ENCODE results near the gene MICAL2. TPM values are rescaled to one million over a fixed set of nuclear protein-coding genes. Genes with fewer than 3 reads are reported as not detected.

MICAL2 gene
- total and polyA plus RNA-seq, 10 of the 15 experiments (the other 5 are each of a cell fraction or from before 2014, with no cell fraction given), result 0.90 to 5.6 (median 2.4) TPM

DNA sequence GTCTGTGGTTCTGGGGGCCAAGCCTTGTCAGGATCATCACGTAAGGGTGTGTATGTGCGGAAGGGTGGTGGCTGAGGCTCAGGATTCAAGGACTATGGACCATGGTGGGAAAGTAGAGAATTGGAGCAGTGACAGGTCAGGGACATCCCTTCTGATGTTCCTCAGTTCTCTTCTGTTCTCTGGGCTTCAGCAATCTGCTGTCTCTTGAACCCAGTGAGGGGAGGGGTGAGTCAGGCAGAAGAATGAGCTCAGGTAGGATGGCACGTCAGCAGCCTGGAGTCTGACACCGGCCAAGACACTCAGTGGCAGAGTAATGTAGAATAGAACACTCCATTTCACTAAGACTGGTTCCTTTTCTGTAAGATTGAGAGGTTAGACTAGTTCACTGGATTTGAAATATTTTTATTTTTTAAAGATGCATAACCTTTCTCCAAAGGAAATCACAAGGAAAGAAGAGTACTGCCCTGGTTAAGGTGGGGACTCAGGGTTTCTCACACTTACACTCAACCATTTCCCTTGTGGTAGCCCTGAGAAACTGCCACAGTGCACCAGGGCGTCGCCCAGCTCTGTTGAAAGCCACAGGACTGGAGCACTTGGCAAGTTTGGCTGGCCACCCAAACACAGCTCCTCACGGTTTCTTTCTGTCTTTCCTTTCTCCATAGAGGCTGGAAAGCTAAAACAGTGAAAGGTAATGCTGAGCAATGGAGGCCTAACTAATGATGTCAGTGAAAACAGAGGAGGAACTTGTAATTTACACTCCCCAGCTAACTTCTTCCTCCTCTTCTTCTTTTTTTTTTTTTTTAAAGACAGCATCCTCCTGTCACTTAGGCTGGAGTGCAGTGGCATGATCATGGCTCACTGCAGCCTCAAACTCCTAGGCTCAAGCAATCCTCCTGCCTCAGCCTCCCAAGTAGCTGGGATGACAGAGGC lies 23.1 kb upstream of the MICAL2 start:
- intact Hi-C loops (cut with micrococcal nuclease; ENCODE audit: unreplicated experiment), result no loop called here
- peak; percentile 85 for ATAC-seq
- H3K27ac ChIP-seq (ENCODE audit: control insufficient read depth, insufficient read depth), result no peak overlapping the region

More for the DNA sequence above, 23.1 kb upstream of the MICAL2 start:
- Histone ChIP-seq H3K79me2 (ENCODE audit: control insufficient read depth, insufficient read depth, low read length) (no peaks in the 10 kb centered on the region), H3K9ac (ENCODE audit: control insufficient read depth, insufficient read depth, low read length) (no peak overlapping the region), H2AFZ (ENCODE audit: control insufficient read depth, low read depth, low read length) (no peak overlapping the region), H3K36me3 (ENCODE audit: control insufficient read depth in 2 of 2, insufficient read depth in 2 of 2, low read length in 1 of 2) (no peaks in the 10 kb centered on the region), H4K20me1 (ENCODE audit: control insufficient read depth, insufficient read depth) (no peaks in the 10 kb centered on the region), H3K4me2 (ENCODE audit: control insufficient read depth, insufficient read depth) (no peak overlapping the region), H3K9me3 (replicated peaks; ENCODE audit: control insufficient read depth, insufficient read depth, low read length) (no peaks in the 10 kb centered on the region), H3K4me1 (ENCODE audit: control insufficient read depth, insufficient read depth, low read length) (no peaks in the 10 kb centered on the region), H3K27me3 (replicated peaks in 1 of 2; ENCODE audit: control insufficient read depth in 2 of 2, insufficient read depth in 2 of 2, low read length in 1 of 2) (no peaks in the 10 kb centered on the region), H3K4me3 (no peak overlapping the region)
- BruUV-seq (replicated peaks), result no TSS peak
- TF ChIP-seq LARP7 (IDR thresholded peaks at IDR 0.05) (no peak), PAX5 (IDR thresholded peaks at IDR 0.05; ENCODE audit: borderline replicate concordance, low read depth, low read length) (no peak), MTA3 (IDR thresholded peaks at IDR 0.05; ENCODE audit: borderline replicate concordance, low read length) (no peak), HDGF (IDR thresholded peaks at IDR 0.05) (no peak), BMI1 (IDR thresholded peaks at IDR 0.05; ENCODE audit: borderline replicate concordance) (no peak), CBFB (IDR thresholded peaks at IDR 0.05; ENCODE audit: low read depth) (no peak), CREB1 (IDR thresholded peaks at IDR 0.05; ENCODE audit: low read depth) (no peak)
- TF ChIP-seq, protein P1, sequence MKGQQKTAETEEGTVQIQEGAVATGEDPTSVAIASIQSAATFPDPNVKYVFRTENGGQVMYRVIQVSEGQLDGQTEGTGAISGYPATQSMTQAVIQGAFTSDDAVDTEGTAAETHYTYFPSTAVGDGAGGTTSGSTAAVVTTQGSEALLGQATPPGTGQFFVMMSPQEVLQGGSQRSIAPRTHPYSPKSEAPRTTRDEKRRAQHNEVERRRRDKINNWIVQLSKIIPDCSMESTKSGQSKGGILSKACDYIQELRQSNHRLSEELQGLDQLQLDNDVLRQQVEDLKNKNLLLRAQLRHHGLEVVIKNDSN (IDR thresholded peaks at IDR 0.05; ENCODE audit: borderline replicate concordance, extremely low read length, insufficient read depth, low read depth, low read length), result no peak
- TF ChIP-seq, protein P2, sequence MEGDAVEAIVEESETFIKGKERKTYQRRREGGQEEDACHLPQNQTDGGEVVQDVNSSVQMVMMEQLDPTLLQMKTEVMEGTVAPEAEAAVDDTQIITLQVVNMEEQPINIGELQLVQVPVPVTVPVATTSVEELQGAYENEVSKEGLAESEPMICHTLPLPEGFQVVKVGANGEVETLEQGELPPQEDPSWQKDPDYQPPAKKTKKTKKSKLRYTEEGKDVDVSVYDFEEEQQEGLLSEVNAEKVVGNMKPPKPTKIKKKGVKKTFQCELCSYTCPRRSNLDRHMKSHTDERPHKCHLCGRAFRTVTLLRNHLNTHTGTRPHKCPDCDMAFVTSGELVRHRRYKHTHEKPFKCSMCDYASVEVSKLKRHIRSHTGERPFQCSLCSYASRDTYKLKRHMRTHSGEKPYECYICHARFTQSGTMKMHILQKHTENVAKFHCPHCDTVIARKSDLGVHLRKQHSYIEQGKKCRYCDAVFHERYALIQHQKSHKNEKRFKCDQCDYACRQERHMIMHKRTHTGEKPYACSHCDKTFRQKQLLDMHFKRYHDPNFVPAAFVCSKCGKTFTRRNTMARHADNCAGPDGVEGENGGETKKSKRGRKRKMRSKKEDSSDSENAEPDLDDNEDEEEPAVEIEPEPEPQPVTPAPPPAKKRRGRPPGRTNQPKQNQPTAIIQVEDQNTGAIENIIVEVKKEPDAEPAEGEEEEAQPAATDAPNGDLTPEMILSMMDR (IDR thresholded peaks at IDR 0.05 in 2 of 3, conservative IDR thresholded peaks at IDR 0.05 in 1 of 3; ENCODE audit: control insufficient read depth in 2 of 3, extremely low read depth in 1 of 3, insufficient read depth in 1 of 3, low read depth in 3 of 3, low read length in 3 of 3), result 0 out of 6 replicates have a peak, but pooled peaks of 1 of the 3 experiments have one; percentile 4
- CTCF ChIA-PET, result interaction anchor here (0.6 to 2.2 kb wide), 8 partner anchors 33 to 1318 kb away, joined by 3 to 9 read pairs (median 4); no protein-coding TSS in a partner anchor
- POLR2A ChIA-PET, result interaction anchor here (0.7 kb wide), 1 partner anchor 132 kb away, joined by 3 read pairs; no protein-coding TSS in a partner anchor
- no peak for FAIRE-seq
- RAD21 ChIA-PET (ENCODE audit: unreplicated experiment), result interaction anchor here (1.2 kb wide), 1 partner anchor 194 kb away, joined by 3 read pairs; no protein-coding TSS in a partner anchor
- in situ Hi-C loops (cut with MboI), result no loop called here
- DNase-seq (ENCODE audit: low read depth, low spot score), result no peak
- WGBS (ENCODE audit: insufficient coverage, insufficient replicate concordance, low lambda C conversion rate, missing lambda C conversion rate), result 28% methylated on average over 7 of the region's 7 CpGs
- SMC1A ChIA-PET (ENCODE audit: uncharacterized antibody, unreplicated experiment), result interaction anchor here (0.6 to 1.7 kb wide), 6 partner anchors 91 to 194 kb away, joined by 3 to 5 read pairs (median 4); no protein-coding TSS in a partner anchor
